GM21390 (cell line): ENCODE data around the gene GSK3B.
A peak's percentile ranks its signal among the peaks of the same experiment; 100 is the strongest.

Experiments used
- ATAC-seq: cut with Tn5 transposase; IDR thresholded peaks from one replicate; pipeline ENCODE4 v1.9.1; 2021; ENCODE audit not compliant: unreplicated experiment

Gene GSK3B

GRCh38 chr3:119826711-119827608 lies 267.3 kb downstream of the GSK3B start:
- ATAC-seq, result no peak

- ATAC-seq, result no peak
Observed at GRCh38 chr3:119825820-119826219, 268.4 kb downstream of the GSK3B start.

- ATAC-seq, result no peak
Observed at GRCh38 chr3:119819806-119820205, 274.4 kb downstream of the GSK3B start.

GRCh38 chr3:119818937-119819336 lies 275.3 kb downstream of the GSK3B start:
- ATAC-seq, result no peak

- ATAC-seq, result no peak
Observed at GRCh38 chr3:119817583-119818363, 276.5 kb downstream of the GSK3B start.

GRCh38 chr3:119817071-119817470 lies 277.2 kb downstream of the GSK3B start:
- no peak for ATAC-seq

- ATAC-seq, result no peak
Observed at GRCh38 chr3:119815716-119816115, 278.5 kb downstream of the GSK3B start.

GRCh38 chr3:119812491-119813058 lies 281.7 kb downstream of the GSK3B start:
- no peak for ATAC-seq

- ATAC-seq, result peak; percentile 88
Observed at GRCh38 chr3:119810018-119810435, 284.2 kb downstream of the GSK3B start.

- ATAC-seq, result peak; percentile 47
Observed at GRCh38 chr3:119809249-119810017, 284.8 kb downstream of the GSK3B start.

- ATAC-seq, result no peak
Observed at GRCh38 chr3:119808843-119809242, 285.4 kb downstream of the GSK3B start.

- ATAC-seq, result no peak
Observed at GRCh38 chr3:119808244-119808643, 286.0 kb downstream of the GSK3B start.

GRCh38 chr3:119800844-119801243 lies 293.4 kb downstream of the GSK3B start:
- no peak for ATAC-seq

GRCh38 chr3:119796785-119797184 lies 297.5 kb downstream of the GSK3B start:
- no peak for ATAC-seq

GRCh38 chr3:119796368-119796767 lies 297.9 kb downstream of the GSK3B start:
- ATAC-seq, result no peak

GRCh38 chr3:119795849-119796248 lies 298.4 kb downstream of the GSK3B start:
- ATAC-seq, result no peak

- no peak for ATAC-seq
Observed at GRCh38 chr3:119794971-119795612, 299.2 kb downstream of the GSK3B start.

GRCh38 chr3:119794401-119794800 lies 299.8 kb downstream of the GSK3B start:
- ATAC-seq, result no peak

GRCh38 chr3:119792270-119792669 lies 302.0 kb downstream of the GSK3B start:
- no peak for ATAC-seq

- ATAC-seq, result no peak
Observed at GRCh38 chr3:119790369-119790768, 303.9 kb downstream of the GSK3B start.
